Ascending aorta (tissue), 2 donors: ENCODE data around the gene PCSK5. TPM values are rescaled to one million over a fixed set of nuclear protein-coding genes. Genes with fewer than 3 reads are reported as not detected.

Experiments
- DNase-seq, 2 donors: peaks; one replicate each; pipeline ENCODE4 v3.0.0-alpha.2; 2019; ENCODE audit warnings: low spot score in 2 of 2
- H3K27ac ChIP-seq, 2 donors: fragments of 200-600 bp; sonication (generic); one replicate each; pipeline ENCODE4 v1.5.1; 2016 to 2017; ENCODE audit warnings: mild to moderate bottlenecking in 1 of 2
- H3K27me3 ChIP-seq: fragments of 200-600 bp; sonication (generic); one replicate; pipeline ENCODE4 v1.5.1; 2017
- H3K36me3 ChIP-seq, 2 donors: fragments of 200-600 bp; sonication (generic); one replicate each; pipeline ENCODE4 v1.5.1; 2016
- H3K4me1 ChIP-seq, 2 donors: fragments of 200-600 bp; sonication (generic); one replicate each; pipeline ENCODE4 v1.5.1; 2016 to 2017; ENCODE audit warnings: mild to moderate bottlenecking in 1 of 2
- H3K4me3 ChIP-seq, 2 donors: fragments of 200-600 bp; sonication (generic); one replicate each; pipeline ENCODE4 v1.5.1; 2016 to 2017; ENCODE audit warnings: mild to moderate bottlenecking in 1 of 2
- H3K9me3 ChIP-seq, 2 donors: fragments of 200-600 bp; sonication (generic); one replicate each; pipeline ENCODE4 v1.5.1; 2016
- intact Hi-C: fragments of 100-400 bp; cut with DNase I; formaldehyde crosslinking; loops from one replicate; pipeline ENCODE4 v1.15.1; 2023
- total RNA-seq: library from RNA; depleted of rRNA; stranded (reverse); fragments of >200 nt; gene quantifications from one replicate; pipeline ENCODE4 v1.1.0, GENCODE V29; 2016
- TF ChIP-seq, protein P1 (sequence below), 3 experiments: fragments of 200-600 bp in 2 of 3; fragments of 450-650 bp in 1 of 3; sonication (generic) in 2 of 3; IDR thresholded peaks; one replicate each; pipeline ENCODE4 v1.5.1; 2016 to 2019; ENCODE audit warnings: antibody characterized with exemption in 3 of 3, mild to moderate bottlenecking in 1 of 3, moderate library complexity in 1 of 3

Gene PCSK5
- total RNA-seq, 1 donor from 2014 or later, result 66.3 TPM

DNA sequence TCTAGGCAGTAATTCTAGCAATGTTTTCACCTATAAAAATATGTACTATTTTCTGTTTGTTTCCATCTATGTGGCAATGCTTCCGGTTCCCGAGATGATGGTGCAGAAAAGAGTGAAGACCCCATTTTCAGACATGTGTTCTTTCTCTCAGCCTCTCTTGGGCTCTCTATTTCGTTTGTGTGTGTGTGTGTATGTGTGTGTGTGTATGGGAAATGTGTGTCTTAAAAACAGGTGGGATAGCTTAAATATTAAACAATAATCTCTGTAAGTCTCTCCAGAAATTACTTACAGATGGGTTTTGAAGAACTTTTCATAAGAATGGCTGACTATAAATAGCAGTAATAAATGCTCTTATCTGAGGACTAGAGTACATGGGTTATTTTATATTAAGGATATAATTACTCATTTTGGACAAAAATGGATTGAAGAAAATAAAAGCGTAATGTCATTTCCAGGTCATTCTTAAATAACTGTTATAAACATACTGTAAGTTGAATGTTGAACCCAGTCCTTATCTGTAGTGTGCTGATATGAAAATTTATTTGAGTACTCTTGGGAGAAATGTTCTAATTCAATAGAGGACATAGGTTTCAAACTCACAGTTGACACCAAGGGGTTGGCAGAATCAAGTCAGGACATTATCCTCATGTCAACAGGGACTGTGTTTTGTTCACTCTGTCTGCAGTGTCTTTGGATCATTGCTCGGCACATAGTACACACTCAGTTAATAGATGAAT, 31.1 kb downstream of the PCSK5 start:
- Histone ChIP-seq H3K36me3 (no peaks in the 10 kb centered on the region), H3K27me3 (no peaks in the 10 kb centered on the region), H3K4me1 (no peaks in the 10 kb centered on the region), H3K9me3 (no peaks in the 10 kb centered on the region), H3K27ac (no peak overlapping the region), H3K4me3 (no peak overlapping the region)
- intact Hi-C loops, result no loop called here
- no peak for DNase-seq
- TF ChIP-seq, protein P1, sequence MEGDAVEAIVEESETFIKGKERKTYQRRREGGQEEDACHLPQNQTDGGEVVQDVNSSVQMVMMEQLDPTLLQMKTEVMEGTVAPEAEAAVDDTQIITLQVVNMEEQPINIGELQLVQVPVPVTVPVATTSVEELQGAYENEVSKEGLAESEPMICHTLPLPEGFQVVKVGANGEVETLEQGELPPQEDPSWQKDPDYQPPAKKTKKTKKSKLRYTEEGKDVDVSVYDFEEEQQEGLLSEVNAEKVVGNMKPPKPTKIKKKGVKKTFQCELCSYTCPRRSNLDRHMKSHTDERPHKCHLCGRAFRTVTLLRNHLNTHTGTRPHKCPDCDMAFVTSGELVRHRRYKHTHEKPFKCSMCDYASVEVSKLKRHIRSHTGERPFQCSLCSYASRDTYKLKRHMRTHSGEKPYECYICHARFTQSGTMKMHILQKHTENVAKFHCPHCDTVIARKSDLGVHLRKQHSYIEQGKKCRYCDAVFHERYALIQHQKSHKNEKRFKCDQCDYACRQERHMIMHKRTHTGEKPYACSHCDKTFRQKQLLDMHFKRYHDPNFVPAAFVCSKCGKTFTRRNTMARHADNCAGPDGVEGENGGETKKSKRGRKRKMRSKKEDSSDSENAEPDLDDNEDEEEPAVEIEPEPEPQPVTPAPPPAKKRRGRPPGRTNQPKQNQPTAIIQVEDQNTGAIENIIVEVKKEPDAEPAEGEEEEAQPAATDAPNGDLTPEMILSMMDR (IDR thresholded peaks at IDR 0.05), result no peak

DNA sequence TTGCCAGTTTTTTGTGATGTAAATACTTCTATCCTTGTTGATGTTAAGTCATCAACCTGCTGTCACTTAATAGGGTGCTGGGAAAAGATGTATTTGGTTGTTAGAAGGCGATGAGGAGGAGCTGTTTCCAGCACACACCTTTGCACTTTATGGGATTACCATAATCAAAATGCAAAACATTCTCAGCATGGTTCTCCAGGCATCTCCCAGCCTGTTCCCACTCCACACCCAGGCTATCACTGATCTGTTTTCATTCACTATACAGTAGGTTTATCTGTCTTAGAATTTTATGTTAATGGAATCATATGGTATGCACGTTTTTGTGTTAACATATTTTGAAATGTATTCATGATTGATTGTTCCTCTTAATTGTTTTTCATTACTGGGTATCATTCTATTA, 35.9 kb downstream of the PCSK5 start:
- Histone ChIP-seq H3K9me3 (no peaks in the 10 kb centered on the region), H3K27ac (no peak overlapping the region), H3K4me3 (no peak overlapping the region), H3K36me3 (no peaks in the 10 kb centered on the region), H3K27me3 (no peaks in the 10 kb centered on the region), H3K4me1 (peaks cover 0 to 9% of the 10 kb centered on the region in 2 donors)
- intact Hi-C loops, result no loop called here
- no peak for DNase-seq
- TF ChIP-seq, protein P1 (IDR thresholded peaks at IDR 0.05), result no peak

DNA sequence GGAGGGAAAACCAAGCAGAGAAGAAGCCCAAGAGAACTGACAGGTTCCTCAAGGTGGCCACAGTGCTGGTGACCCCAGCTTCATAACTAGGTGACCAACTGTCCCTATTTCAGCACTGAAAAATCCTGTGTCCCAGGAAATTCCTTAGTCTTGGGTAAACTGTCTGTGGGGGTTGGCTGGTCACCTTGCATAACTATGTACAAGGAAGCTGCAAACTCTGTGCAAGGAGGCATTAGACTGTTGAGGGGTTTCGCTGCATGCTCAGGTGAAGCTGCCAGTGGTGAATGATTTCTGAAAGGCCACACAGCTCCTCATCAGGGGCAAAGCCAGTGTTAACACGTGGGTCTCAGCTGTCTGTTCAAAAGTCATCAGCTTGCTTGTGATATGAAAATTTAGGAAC, 36.9 kb downstream of the PCSK5 start:
- H3K4me1 ChIP-seq, result peaks cover 0 to 9% of the 10 kb centered on the region in 2 donors
- H3K27ac ChIP-seq, result no peak overlapping the region
- no peak for DNase-seq
- peaks cover 0 to 3% of the 10 kb centered on the region in 2 donors for H3K36me3 ChIP-seq
- intact Hi-C loops, result no loop called here
- no peaks in the 10 kb centered on the region for H3K9me3 ChIP-seq
- no peaks in the 10 kb centered on the region for H3K27me3 ChIP-seq
- H3K4me3 ChIP-seq, result no peak overlapping the region
- TF ChIP-seq, protein P1 (IDR thresholded peaks at IDR 0.05), result no peak

DNA sequence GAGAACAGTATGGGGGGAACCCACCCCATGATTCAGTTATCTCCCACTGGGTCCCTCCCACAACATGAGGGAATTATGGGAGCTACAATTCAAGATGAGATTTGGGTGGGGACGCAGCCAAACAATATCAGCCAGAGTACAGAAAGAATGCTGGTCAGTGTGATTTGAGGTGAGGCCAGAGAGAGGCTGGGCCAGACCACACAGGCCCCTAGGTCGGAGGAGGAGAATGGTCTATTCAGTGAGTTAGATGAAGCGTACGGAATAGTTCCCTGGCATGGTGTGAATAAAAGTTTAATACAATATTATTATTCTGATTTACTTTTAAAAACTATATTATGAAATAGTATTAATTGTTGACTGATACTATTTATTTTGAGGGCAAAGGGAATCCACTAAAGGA, 39.7 kb downstream of the PCSK5 start:
- TF ChIP-seq, protein P1 (IDR thresholded peaks at IDR 0.05), result no peak
- H3K27ac ChIP-seq, result peak overlapping the region in 1 of 2 donors; percentile 29
- H3K36me3 ChIP-seq, result peaks cover 11 to 16% of the 10 kb centered on the region in 2 donors
- no peak overlapping the region for H3K4me3 ChIP-seq
- peaks cover 0 to 9% of the 10 kb centered on the region in 2 donors for H3K4me1 ChIP-seq
- intact Hi-C loops, result no loop called here
- H3K9me3 ChIP-seq, result no peaks in the 10 kb centered on the region
- no peaks in the 10 kb centered on the region for H3K27me3 ChIP-seq
- DNase-seq, result no peak

DNA sequence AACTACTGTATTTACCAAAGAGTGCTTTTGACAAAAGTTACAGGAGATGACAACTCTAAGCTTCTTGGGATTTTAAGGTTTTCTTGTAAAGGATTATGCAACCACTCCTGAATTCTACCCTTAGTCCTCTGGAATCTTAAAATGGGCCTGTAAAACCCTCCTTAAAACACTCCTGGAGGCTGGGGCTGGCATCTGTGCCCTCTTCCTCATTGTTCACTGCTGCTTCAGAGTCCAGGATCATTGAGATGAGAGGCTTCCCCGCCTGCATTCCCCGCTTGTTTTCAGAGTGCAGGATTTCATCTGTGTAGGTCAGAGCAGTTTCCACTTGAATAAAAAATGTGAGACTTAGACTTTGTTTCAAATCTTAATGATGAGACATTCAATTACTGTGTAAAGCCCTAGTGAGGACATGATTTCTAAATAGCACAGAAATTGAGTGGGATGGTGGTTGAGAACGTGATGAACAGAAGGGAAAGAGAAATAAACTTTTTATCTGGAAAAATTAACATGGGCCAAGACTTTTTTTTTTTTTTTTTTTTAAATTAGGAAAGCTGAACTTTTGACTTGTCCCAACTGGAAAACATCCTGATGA, 40.4 kb downstream of the PCSK5 start:
- intact Hi-C loops, result no loop called here
- TF ChIP-seq, protein P1 (IDR thresholded peaks at IDR 0.05), result no peak
- no peaks in the 10 kb centered on the region for H3K27me3 ChIP-seq
- no peak overlapping the region for H3K4me3 ChIP-seq
- H3K4me1 ChIP-seq, result peaks cover 0 to 9% of the 10 kb centered on the region in 2 donors
- DNase-seq, result no peak
- no peaks in the 10 kb centered on the region for H3K9me3 ChIP-seq
- H3K36me3 ChIP-seq, result peaks cover 11 to 23% of the 10 kb centered on the region in 2 donors
- H3K27ac ChIP-seq, result peak overlapping the region in 1 of 2 donors; percentile 29
